ENCODE data around the gene SPATA6L. TPM values are rescaled to one million over a fixed set of nuclear protein-coding genes. Genes with fewer than 3 reads are reported as not detected.

SPATA6L gene
- total RNA-seq, 1 experiment from 2014 or later, result 2.4 TPM

DNA sequence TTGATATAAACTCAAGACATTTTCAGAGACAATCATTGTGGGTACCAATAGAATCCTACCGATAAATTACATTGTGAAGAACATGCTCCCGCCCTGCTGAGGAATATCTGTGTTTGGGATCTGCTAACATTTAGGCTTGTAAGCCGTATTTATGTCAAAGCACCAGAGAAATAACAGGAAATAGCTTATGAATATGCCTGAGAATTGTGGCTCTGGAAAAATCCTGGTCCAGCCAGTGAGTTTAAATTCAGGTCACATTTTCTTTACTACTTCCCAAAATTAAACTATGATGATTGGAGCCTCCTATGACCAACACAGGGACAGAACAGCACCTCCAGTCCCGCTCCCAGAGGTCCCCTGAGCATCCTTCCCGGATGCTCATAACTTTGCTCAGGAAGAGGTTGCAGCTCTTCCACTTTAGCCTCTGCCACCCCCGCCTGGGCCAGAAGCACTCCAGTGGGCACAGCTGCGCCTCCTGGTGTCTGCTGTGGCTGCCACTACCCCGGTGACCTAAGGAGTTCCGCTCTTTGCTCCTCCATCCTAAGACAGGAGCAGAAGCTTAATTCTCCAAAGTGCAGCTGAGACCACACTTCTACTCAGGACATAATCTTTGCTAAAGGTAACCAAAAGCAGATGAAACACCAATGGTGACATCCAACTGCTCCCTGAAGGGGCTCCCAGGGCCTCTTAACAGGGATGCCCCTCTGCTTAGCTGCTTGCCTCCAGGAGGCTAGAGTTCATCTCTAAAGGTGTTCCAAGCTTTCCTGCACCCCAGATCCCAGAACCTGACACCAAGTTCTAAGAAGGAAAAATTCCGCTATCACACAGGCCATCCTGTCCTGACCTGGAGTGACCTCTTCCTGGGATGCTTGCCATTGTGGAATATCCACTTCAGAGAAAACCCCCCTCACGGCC, 117.2 kb downstream of the SPATA6L start:
- Mint-ChIP-seq H3K27ac (ENCODE audit: unreplicated experiment) (no peak overlapping the region), H3K36me3 (ENCODE audit: insufficient read depth, unreplicated experiment) (peaks cover 14% of the 10 kb centered on the region), H3K9me3 (ENCODE audit: unreplicated experiment) (no peaks in the 10 kb centered on the region), H3K4me1 (ENCODE audit: low read depth, unreplicated experiment) (peaks cover 1% of the 10 kb centered on the region), H3K27me3 (ENCODE audit: insufficient read depth, unreplicated experiment) (no peaks in the 10 kb centered on the region), H3K4me3 (ENCODE audit: unreplicated experiment) (no peak overlapping the region)
- Histone ChIP-seq H3K4me1 (peaks cover 5% of the 10 kb centered on the region; the same call in 1 of the 2 replicates), H3K36me3 (ENCODE audit: control insufficient read depth, insufficient read depth, low read length) (no peaks in the 10 kb centered on the region), H3K4me3 (ENCODE audit: low read depth, low read length) (no peak overlapping the region), H3K27me3 (replicated peaks; ENCODE audit: control insufficient read depth, insufficient read depth, low read length) (no peaks in the 10 kb centered on the region), H3K9me3 (no peaks in the 10 kb centered on the region)
- ChIA-PET CTCF (interaction anchor here (0.6 to 1.8 kb wide), 2 partner anchors 58 to 162 kb away, joined by 3 to 6 read pairs; no protein-coding TSS in a partner anchor), POLR2A (no interaction called here)
- intact Hi-C loops (cut with micrococcal nuclease; ENCODE audit: unreplicated experiment), result loop anchor here (1.0 kb wide), 1 partner anchor 167 kb away; no protein-coding TSS in a partner anchor
- TF ChIP-seq, protein P1, sequence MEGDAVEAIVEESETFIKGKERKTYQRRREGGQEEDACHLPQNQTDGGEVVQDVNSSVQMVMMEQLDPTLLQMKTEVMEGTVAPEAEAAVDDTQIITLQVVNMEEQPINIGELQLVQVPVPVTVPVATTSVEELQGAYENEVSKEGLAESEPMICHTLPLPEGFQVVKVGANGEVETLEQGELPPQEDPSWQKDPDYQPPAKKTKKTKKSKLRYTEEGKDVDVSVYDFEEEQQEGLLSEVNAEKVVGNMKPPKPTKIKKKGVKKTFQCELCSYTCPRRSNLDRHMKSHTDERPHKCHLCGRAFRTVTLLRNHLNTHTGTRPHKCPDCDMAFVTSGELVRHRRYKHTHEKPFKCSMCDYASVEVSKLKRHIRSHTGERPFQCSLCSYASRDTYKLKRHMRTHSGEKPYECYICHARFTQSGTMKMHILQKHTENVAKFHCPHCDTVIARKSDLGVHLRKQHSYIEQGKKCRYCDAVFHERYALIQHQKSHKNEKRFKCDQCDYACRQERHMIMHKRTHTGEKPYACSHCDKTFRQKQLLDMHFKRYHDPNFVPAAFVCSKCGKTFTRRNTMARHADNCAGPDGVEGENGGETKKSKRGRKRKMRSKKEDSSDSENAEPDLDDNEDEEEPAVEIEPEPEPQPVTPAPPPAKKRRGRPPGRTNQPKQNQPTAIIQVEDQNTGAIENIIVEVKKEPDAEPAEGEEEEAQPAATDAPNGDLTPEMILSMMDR (IDR thresholded peaks at IDR 0.05; ENCODE audit: insufficient read depth in 1 of 2, low read depth in 1 of 2, low read length in 1 of 2, severe bottlenecking in 1 of 2, unreplicated experiment in 1 of 2), result peak; percentile 26 to 56
- no TSS peak for BruUV-seq (replicated peaks)
- DNase-seq, result peak; percentile 31 to 33

Other genes starting within 250 kb of the SPATA6L start
- 43.3 and 53.1 TPM in 2 replicates for gene SLC1A1, start 176.0 kb downstream of the SPATA6L start, total RNA-seq (2022)
- 6.7 and 7.2 TPM in 2 replicates for gene PLPP6, start 4.2 kb downstream of the SPATA6L start, total RNA-seq (2022)
- gene CDC37L1, start 13.1 kb upstream of the SPATA6L start, total RNA-seq (2022), result 8.7 and 9.3 TPM in 2 replicates
- 31.9 and 32.0 TPM in 2 replicates for gene AK3, start 74.7 kb upstream of the SPATA6L start, total RNA-seq (2022)
- 15.1 and 15.7 TPM in 2 replicates for gene RCL1, start 126.5 kb upstream of the SPATA6L start, total RNA-seq (2022)

All from Caco-2 (cell line).